ENCODE results near the gene TRIM25.

GRCh38 chr17:56949595-56949994, 35.7 kb upstream of the TRIM25 start:
- TF ChIP-seq CTCF (IDR thresholded peaks at IDR 0.05) (no peak), POLR2A (IDR thresholded peaks at IDR 0.05) (no peak)
